Prostate gland (tissue), 2 donors: Measurements from ENCODE around the gene OMA1. TPM values are rescaled to one million over a fixed set of nuclear protein-coding genes. Genes with fewer than 3 reads are reported as not detected.

Source experiments
- DNase-seq: peaks from one replicate; pipeline ENCODE4 v3.0.0-alpha.2; 2019; ENCODE audit warnings: low spot score
- H3K27ac ChIP-seq, 2 donors: fragments of 200-600 bp; sonication (generic); 2 replicates each; pipeline ENCODE4 v1.5.1; 2017 to 2019
- H3K27me3 ChIP-seq: fragments of 200-600 bp; sonication (generic); replicated peaks from 2 replicates; pipeline ENCODE4 v1.5.1; 2019; ENCODE audit not compliant: insufficient read depth
- H3K36me3 ChIP-seq, 2 donors: fragments of 200-600 bp; sonication (generic); 1 replicate in 1 of 2; 2 replicates in 1 of 2; pipeline versions ENCODE4 v1.5.1 to v1.8.1; 2017 to 2019
- H3K4me1 ChIP-seq: fragments of 200-600 bp; sonication (generic); replicated peaks from 2 replicates; pipeline ENCODE4 v1.5.1; 2019
- H3K4me3 ChIP-seq, 2 donors: fragments of 200-600 bp; sonication (generic); 2 replicates each; pipeline ENCODE4 v1.5.1; 2017 to 2019
- H3K9me3 ChIP-seq: fragments of 200-600 bp; sonication (generic); 2 replicates; pipeline ENCODE4 v1.5.1; 2017
- POLR2A ChIP-seq: fragments of 450-650 bp; IDR thresholded peaks from one replicate; pipeline ENCODE4 v1.6.1; 2016; ENCODE audit warnings: antibody characterized with exemption, mild to moderate bottlenecking
- POLR2AphosphoS5 ChIP-seq: sonication (generic); formaldehyde crosslinking; IDR thresholded peaks from one replicate; pipeline ENCODE4 v1.6.1; 2017; ENCODE audit warnings: antibody characterized with exemption
- WGBS: methylation state at CpG from one replicate; pipeline ENCODE4 v1.1.5; 2018; 5-methylcytosine and 5-hydroxymethylcytosine counted together
- intact Hi-C: fragments of 100-400 bp; cut with DNase I; formaldehyde crosslinking; loops from one replicate; pipeline ENCODE4 v1.14.2; 2022
- total RNA-seq, 2 donors: library from RNA; depleted of rRNA; stranded (reverse); fragments of >200 nt; gene quantifications; one replicate each; pipeline ENCODE4 v1.1.0, GENCODE V29; 2016
- TF ChIP-seq, protein P1 (sequence below), 4 experiments: fragments of 200-600 bp in 2 of 4; fragments of 450-650 bp in 2 of 4; sonication (generic) in 2 of 4; IDR thresholded peaks; 1 replicate in 3 of 4; 2 replicates in 1 of 4; pipeline ENCODE4 v1.5.1; 2016 to 2019; ENCODE audit warnings: antibody characterized with exemption in 4 of 4, mild to moderate bottlenecking in 2 of 4, moderate library complexity in 2 of 4

OMA1 gene
- total RNA-seq, 2 donors from 2014 or later = 26.4 to 46.6 TPM

GRCh38 chr1:58431901-58432620 is 114.5 kb downstream of the OMA1 start:
- no peaks in the 10 kb centered on the region for H3K36me3 ChIP-seq
- no peaks in the 10 kb centered on the region for H3K27me3 ChIP-seq
- 93% methylated on average over 6 of the region's 6 CpGs for WGBS
- no peak overlapping the region for H3K27ac ChIP-seq
- no peaks in the 10 kb centered on the region for H3K9me3 ChIP-seq
- TF ChIP-seq POLR2A (no peak), POLR2AphosphoS5 (no peak)
- TF ChIP-seq, protein P1, sequence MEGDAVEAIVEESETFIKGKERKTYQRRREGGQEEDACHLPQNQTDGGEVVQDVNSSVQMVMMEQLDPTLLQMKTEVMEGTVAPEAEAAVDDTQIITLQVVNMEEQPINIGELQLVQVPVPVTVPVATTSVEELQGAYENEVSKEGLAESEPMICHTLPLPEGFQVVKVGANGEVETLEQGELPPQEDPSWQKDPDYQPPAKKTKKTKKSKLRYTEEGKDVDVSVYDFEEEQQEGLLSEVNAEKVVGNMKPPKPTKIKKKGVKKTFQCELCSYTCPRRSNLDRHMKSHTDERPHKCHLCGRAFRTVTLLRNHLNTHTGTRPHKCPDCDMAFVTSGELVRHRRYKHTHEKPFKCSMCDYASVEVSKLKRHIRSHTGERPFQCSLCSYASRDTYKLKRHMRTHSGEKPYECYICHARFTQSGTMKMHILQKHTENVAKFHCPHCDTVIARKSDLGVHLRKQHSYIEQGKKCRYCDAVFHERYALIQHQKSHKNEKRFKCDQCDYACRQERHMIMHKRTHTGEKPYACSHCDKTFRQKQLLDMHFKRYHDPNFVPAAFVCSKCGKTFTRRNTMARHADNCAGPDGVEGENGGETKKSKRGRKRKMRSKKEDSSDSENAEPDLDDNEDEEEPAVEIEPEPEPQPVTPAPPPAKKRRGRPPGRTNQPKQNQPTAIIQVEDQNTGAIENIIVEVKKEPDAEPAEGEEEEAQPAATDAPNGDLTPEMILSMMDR (IDR thresholded peaks at IDR 0.05) = no peak
- no peak for DNase-seq
- H3K4me1 ChIP-seq = no peaks in the 10 kb centered on the region
- intact Hi-C loops = no loop called here
- H3K4me3 ChIP-seq = no peak overlapping the region

Other genes with a start within 250 kb of the OMA1 start
- gene TACSTD2, start 30.5 kb upstream of the OMA1 start, total RNA-seq = 100 to 1,000 TPM; 219 to 310 TPM
- 10 to 100 TPM; 15.8 to 24.6 TPM for gene MYSM1, start 153.3 kb upstream of the OMA1 start, total RNA-seq
- gene JUN, start 237.3 kb upstream of the OMA1 start, total RNA-seq = 100 to 1,000 TPM; 154 to 303 TPM